Mesenchymal stem cell (in vitro differentiated cells and primary cell): Measurements from ENCODE around the gene DIS3L2.
A peak's percentile ranks its signal among the peaks of the same experiment; 100 is the strongest.
"Not testable (repeated sequence)": the region's sequence is repeated elsewhere in the genome, so short reads cannot be mapped to it uniquely, and the experiment has no call there.

Source experiments
- DNase-seq: peaks from one replicate; pipeline ENCODE4 v3.0.0-alpha.2; 2013
- H2AFZ ChIP-seq: one replicate; pipeline ENCODE4 v1.6.1; 2013; ENCODE audit warnings: low read depth, mild to moderate bottlenecking, control low read depth, inconsistent platforms, low read length, moderate library complexity
- H2AK5ac ChIP-seq: 2 replicates; pipeline ENCODE4 v1.6.1; 2013; ENCODE audit warnings: low read length, moderate library complexity, mild to moderate bottlenecking, inconsistent platforms; ENCODE audit not compliant: severe bottlenecking
- H2BK120ac ChIP-seq: one replicate; pipeline ENCODE4 v1.6.1; 2013; ENCODE audit warnings: low read depth, mild to moderate bottlenecking, inconsistent platforms, low read length, moderate library complexity
- H2BK12ac ChIP-seq, 2 experiments: one replicate each; pipeline ENCODE4 v1.6.1; 2013; ENCODE audit warnings: inconsistent platforms in 2 of 2, low read length in 2 of 2, mild to moderate bottlenecking in 2 of 2, moderate library complexity in 2 of 2, control low read depth in 1 of 2
- H2BK15ac ChIP-seq: one replicate; pipeline ENCODE4 v1.6.1; 2013; ENCODE audit warnings: mild to moderate bottlenecking, low read depth, inconsistent platforms; ENCODE audit not compliant: poor library complexity, severe bottlenecking
- H2BK5ac ChIP-seq: 2 replicates; pipeline ENCODE4 v1.6.1; 2013; ENCODE audit warnings: low read depth, mild to moderate bottlenecking, low read length, control low read depth, inconsistent platforms; ENCODE audit not compliant: poor library complexity, severe bottlenecking
- H3K14ac ChIP-seq, 2 experiments: one replicate each; pipeline ENCODE4 v1.6.1; 2013; ENCODE audit warnings: inconsistent platforms in 2 of 2, low read length in 2 of 2, control low read depth in 1 of 2, mild to moderate bottlenecking in 1 of 2, moderate library complexity in 1 of 2
- H3K18ac ChIP-seq, 2 experiments: one replicate each; pipeline ENCODE4 v1.6.1; 2013; ENCODE audit warnings: inconsistent platforms in 2 of 2, low read length in 2 of 2, control low read depth in 1 of 2, low read depth in 1 of 2, mild to moderate bottlenecking in 1 of 2
- H3K23ac ChIP-seq, 2 experiments: one replicate each; pipeline ENCODE4 v1.6.1; 2013; ENCODE audit warnings: inconsistent platforms in 2 of 2, low read length in 2 of 2, mild to moderate bottlenecking in 2 of 2, moderate library complexity in 2 of 2, control low read depth in 1 of 2
- H3K27ac ChIP-seq: 2 replicates; pipeline ENCODE4 v1.5.1; 2013; ENCODE audit warnings: mild to moderate bottlenecking, moderate library complexity, low read length, control low read depth, inconsistent platforms; ENCODE audit not compliant: poor library complexity, severe bottlenecking
- H3K27me3 ChIP-seq, 2 experiments: 2 replicates each; pipeline versions ENCODE4 v1.6.1 to v1.7.0; 2013; ENCODE audit warnings: low read length in 2 of 2, mild to moderate bottlenecking in 2 of 2, moderate library complexity in 2 of 2, control low read depth in 1 of 2, inconsistent platforms in 1 of 2; ENCODE audit not compliant: control insufficient read depth in 1 of 2, insufficient read depth in 1 of 2
- H3K36me3 ChIP-seq, 2 experiments: 2 replicates each; pipeline versions ENCODE4 v1.6.1 to v1.7.0; 2013; ENCODE audit warnings: low read length in 2 of 2, control low read depth in 1 of 2, inconsistent platforms in 1 of 2, low read depth in 1 of 2, mild to moderate bottlenecking in 1 of 2; ENCODE audit not compliant: insufficient read depth in 2 of 2, control insufficient read depth in 1 of 2
- H3K4ac ChIP-seq, 2 experiments: one replicate each; pipeline ENCODE4 v1.6.1; 2013; ENCODE audit warnings: inconsistent platforms in 2 of 2, low read length in 2 of 2, mild to moderate bottlenecking in 2 of 2, moderate library complexity in 2 of 2, control low read depth in 1 of 2, low read depth in 1 of 2
- H3K4me1 ChIP-seq: 2 replicates; pipeline ENCODE4 v1.6.1; 2013; ENCODE audit warnings: low read depth, low read length, control low read depth; ENCODE audit not compliant: control insufficient read depth, insufficient read depth
- H3K4me2 ChIP-seq: 2 replicates; pipeline ENCODE4 v1.6.1; 2013; ENCODE audit warnings: low read length, mild to moderate bottlenecking, inconsistent platforms; ENCODE audit not compliant: poor library complexity, severe bottlenecking
- H3K4me3 ChIP-seq, 2 experiments: 2 replicates each; pipeline versions ENCODE4 v1.5.1 to v1.7.0; 2013; ENCODE audit warnings: low read length in 2 of 2, mild to moderate bottlenecking in 2 of 2, control low read depth in 1 of 2, low read depth in 1 of 2; ENCODE audit not compliant: insufficient read depth in 1 of 2
- H3K79me1 ChIP-seq: replicated peaks from 2 replicates; pipeline ENCODE4 v1.6.1; 2013; ENCODE audit warnings: mild to moderate bottlenecking, control low read depth, low read length, inconsistent platforms; ENCODE audit not compliant: poor library complexity, severe bottlenecking
- H3K9ac ChIP-seq: 2 replicates; pipeline ENCODE4 v1.7.0; 2013; ENCODE audit warnings: mild to moderate bottlenecking, low read length, moderate library complexity
- H3K9me3 ChIP-seq: 2 replicates; pipeline ENCODE4 v1.7.0; 2013; ENCODE audit warnings: mild to moderate bottlenecking, low read length; ENCODE audit not compliant: control insufficient read depth
- H4K8ac ChIP-seq: one replicate; pipeline ENCODE4 v1.6.1; 2013; ENCODE audit warnings: inconsistent platforms, mild to moderate bottlenecking, low read length, moderate library complexity
- H4K91ac ChIP-seq: one replicate; pipeline ENCODE4 v1.6.1; 2013; ENCODE audit warnings: mild to moderate bottlenecking, low read length, inconsistent platforms
- WGBS: methylation state at CpG from one replicate; pipeline ENCODE4 v1.1.7; 2013; ENCODE audit warnings: mixed read lengths; 5-methylcytosine and 5-hydroxymethylcytosine counted together

The DIS3L2 gene

GRCh38 chr2:232369126-232369951 lies 407.8 kb downstream of the DIS3L2 start:
- 92% methylated on average over 15 of the region's 15 CpGs for WGBS
- DNase-seq, result no peak

GRCh38 chr2:232370007-232370406 lies 408.5 kb downstream of the DIS3L2 start:
- not testable (repeated sequence) for H3K36me3 ChIP-seq
- WGBS, result 40% methylated on average over 1 of the region's 12 CpGs

More at GRCh38 chr2:232369126-232369951, 407.8 kb downstream of the DIS3L2 start:
- no peak overlapping the region for H4K8ac ChIP-seq
- H3K9me3 ChIP-seq, result no peaks in the 10 kb centered on the region
- no peak overlapping the region for H3K18ac ChIP-seq
- H2BK5ac ChIP-seq, result no peak overlapping the region
- H4K91ac ChIP-seq, result no peak overlapping the region
- no peak overlapping the region for H2BK120ac ChIP-seq
- H3K4me2 ChIP-seq, result no peak overlapping the region
- no peak overlapping the region for H3K23ac ChIP-seq
- no peak overlapping the region for H2AFZ ChIP-seq
- no peak overlapping the region for H2AK5ac ChIP-seq
- H3K9ac ChIP-seq, result no peak overlapping the region
- H3K27me3 ChIP-seq, result peaks cover 5 to 9% of the 10 kb centered on the region in 2 experiments
- H3K14ac ChIP-seq, result no peak overlapping the region
- H3K4ac ChIP-seq, result no peak overlapping the region
- no peaks in the 10 kb centered on the region for H3K79me1 ChIP-seq
- H2BK15ac ChIP-seq, result no peak overlapping the region
- H3K27ac ChIP-seq, result no peak overlapping the region
- H3K36me3 ChIP-seq, result no peaks in the 10 kb centered on the region
- H3K4me1 ChIP-seq, result peaks cover 21% of the 10 kb centered on the region
- H3K4me3 ChIP-seq, result no peak overlapping the region
- no peak overlapping the region for H2BK12ac ChIP-seq

DNA sequence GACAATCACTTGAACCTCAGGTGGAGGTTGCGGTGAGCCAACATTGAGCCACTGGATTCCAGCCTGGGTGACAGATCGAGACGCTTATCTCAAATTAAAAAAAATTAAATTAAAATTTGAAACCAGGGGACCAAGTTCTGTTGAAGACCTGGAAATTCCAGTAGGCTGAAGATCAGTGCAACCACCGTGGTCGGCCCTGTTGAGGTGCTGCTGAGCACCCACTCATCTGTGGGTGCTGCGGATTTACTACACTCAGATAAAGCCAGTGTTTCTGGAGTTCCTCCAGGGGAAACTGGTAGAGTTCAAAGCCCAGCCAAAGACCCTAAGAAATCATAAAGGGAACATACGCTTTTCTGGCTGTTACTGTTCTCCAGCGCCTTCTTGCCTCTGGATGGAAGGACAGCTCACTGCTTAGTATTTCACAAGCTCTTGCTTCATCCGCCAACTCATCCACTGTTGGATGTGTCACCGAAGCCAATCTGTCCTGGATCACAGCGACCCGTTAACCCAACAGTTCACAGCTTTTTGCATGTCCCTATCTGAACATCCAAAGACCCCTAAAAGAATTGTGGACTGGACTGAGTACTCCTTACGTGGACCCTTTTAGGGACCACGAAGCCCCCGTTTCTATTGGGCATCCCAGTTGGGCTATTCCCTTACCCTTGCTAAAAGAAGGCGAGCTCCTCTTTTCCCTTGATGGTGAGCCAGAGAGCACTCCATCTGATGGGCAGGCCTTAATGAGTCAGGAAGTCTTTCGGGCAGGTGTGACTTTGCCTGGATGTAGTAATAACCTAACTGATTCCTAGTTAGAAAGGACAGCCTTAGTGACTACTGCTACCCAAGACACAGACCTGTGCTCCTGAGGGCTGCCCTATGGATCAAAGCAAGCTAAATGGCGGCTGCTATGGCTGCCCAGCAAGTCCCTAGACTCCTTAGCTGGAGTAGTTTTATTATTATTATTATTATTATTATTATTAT lies 411.0 kb downstream of the DIS3L2 start:
- no peak overlapping the region for H3K4me3 ChIP-seq
- no peak overlapping the region for H4K8ac ChIP-seq
- no peak overlapping the region for H2BK5ac ChIP-seq
- peaks cover 3% of the 10 kb centered on the region for H3K4me1 ChIP-seq
- no peak overlapping the region for H3K4me2 ChIP-seq
- H3K36me3 ChIP-seq, result no peaks in the 10 kb centered on the region
- no peak overlapping the region for H3K14ac ChIP-seq
- H3K27me3 ChIP-seq, result peaks cover 27 to 29% of the 10 kb centered on the region in 2 experiments
- no peaks in the 10 kb centered on the region for H3K79me1 ChIP-seq
- H3K9me3 ChIP-seq, result no peaks in the 10 kb centered on the region
- H3K23ac ChIP-seq, result no peak overlapping the region
- DNase-seq, result peak; percentile 62
- 89% methylated on average over 17 of the region's 18 CpGs for WGBS
- no peak overlapping the region for H2BK15ac ChIP-seq
- H4K91ac ChIP-seq, result no peak overlapping the region
- no peak overlapping the region for H3K4ac ChIP-seq
- no peak overlapping the region for H3K18ac ChIP-seq
- H2AK5ac ChIP-seq, result no peak overlapping the region
- H2BK120ac ChIP-seq, result no peak overlapping the region
- no peak overlapping the region for H2BK12ac ChIP-seq
- H3K9ac ChIP-seq, result no peak overlapping the region
- no peak overlapping the region for H2AFZ ChIP-seq
- no peak overlapping the region for H3K27ac ChIP-seq

More at GRCh38 chr2:232370007-232370406, 408.5 kb downstream of the DIS3L2 start:
- not testable (repeated sequence) for H3K4me2 ChIP-seq, H3K4ac ChIP-seq, H3K4me3 ChIP-seq, H3K18ac ChIP-seq, DNase-seq, H4K91ac ChIP-seq, H3K9ac ChIP-seq, H4K8ac ChIP-seq, H2BK120ac ChIP-seq, H3K27ac ChIP-seq, H3K14ac ChIP-seq, H2BK15ac ChIP-seq, H2BK5ac ChIP-seq, H2AFZ ChIP-seq, H3K23ac ChIP-seq, H3K9me3 ChIP-seq, H2BK12ac ChIP-seq, H3K79me1 ChIP-seq, H2AK5ac ChIP-seq
- Histone ChIP-seq H3K4me1 (peaks cover 14% of the 10 kb centered on the region), H3K27me3 (peaks cover 12 to 14% of the 10 kb centered on the region in 2 experiments)

- WGBS, result 80% methylated on average over 1 of the region's 1 CpG
- H3K4ac ChIP-seq, result no peak overlapping the region
Measured at GRCh38 chr2:232374356-232374755, 412.8 kb downstream of the DIS3L2 start.

More at GRCh38 chr2:232374356-232374755, 412.8 kb downstream of the DIS3L2 start:
- Histone ChIP-seq H3K36me3 (no peaks in the 10 kb centered on the region), H3K14ac (no peak overlapping the region), H2BK12ac (no peak overlapping the region), H2BK15ac (no peak overlapping the region), H2BK5ac (no peak overlapping the region), H3K4me2 (no peak overlapping the region), H4K8ac (no peak overlapping the region), H3K4me1 (no peaks in the 10 kb centered on the region), H3K27me3 (peaks cover 37 to 38% of the 10 kb centered on the region in 2 experiments), H3K9me3 (no peaks in the 10 kb centered on the region), H3K4me3 (no peak overlapping the region), H3K18ac (no peak overlapping the region), H3K9ac (no peak overlapping the region), H3K27ac (no peak overlapping the region), H2BK120ac (no peak overlapping the region), H3K23ac (no peak overlapping the region), H2AK5ac (no peak overlapping the region), H4K91ac (no peak overlapping the region), H3K79me1 (no peaks in the 10 kb centered on the region), H2AFZ (no peak overlapping the region)
- DNase-seq, result no peak
